Activated CD4-positive, alpha-beta T cell treated with anti-CD3 and anti-CD28 coated beads, Interleukin-2, amount 10 ng/mL, durations not matched to agents 7 days and 5 days (primary cell): ENCODE data around the gene FAM20B. TPM values are rescaled to one million over a fixed set of nuclear protein-coding genes. Genes with fewer than 3 reads are reported as not detected.

Source experiments
- CTCF ChIA-PET: fragments of 350-600 bp; sonication (Branson Sonifier 250); formaldehyde crosslinking; loops from one replicate; lab custom pipeline; 2021; ENCODE audit warnings: antibody characterized with exemption; lab: Charles Lee
- POLR2A ChIA-PET: fragments of 350-600 bp; sonication (Branson Sonifier 250); formaldehyde crosslinking; loops from one replicate; lab custom pipeline; 2021; ENCODE audit warnings: antibody characterized with exemption; lab: Charles Lee
- DNase-seq: peaks from one replicate; pipeline ENCODE4 v3.0.0-alpha.2; 2020
- H3K27ac Mint-ChIP-seq: one replicate; pipeline ENCODE4 v1.8.0; 2021; ENCODE audit warnings: mild to moderate bottlenecking, moderate library complexity, mixed read lengths
- H3K27me3 Mint-ChIP-seq: one replicate; pipeline ENCODE4 v1.8.0; 2021; ENCODE audit warnings: mixed read lengths
- H3K36me3 Mint-ChIP-seq: one replicate; pipeline ENCODE4 v1.8.0; 2021; ENCODE audit warnings: low read depth, mixed read lengths
- H3K4me1 Mint-ChIP-seq: one replicate; pipeline ENCODE4 v1.8.0; 2021; ENCODE audit warnings: mixed read lengths
- H3K4me3 Mint-ChIP-seq: one replicate; pipeline ENCODE4 v1.8.0; 2021; ENCODE audit warnings: mild to moderate bottlenecking, moderate library complexity, mixed read lengths
- H3K9me3 Mint-ChIP-seq: one replicate; pipeline ENCODE4 v1.8.0; 2021; ENCODE audit warnings: mixed read lengths
- total RNA-seq, 2 experiments: library from RNA; stranded (reverse); gene quantifications; one replicate each; pipeline ENCODE4 v1.2.3, GENCODE V29; 2021

Gene FAM20B
- total RNA-seq, 2 experiments from 2014 or later, result 25.1 to 31.3 TPM

GRCh38 chr1:179007233-179007632 is 18.5 kb upstream of the FAM20B start:
- no peak overlapping the region for H3K27ac Mint-ChIP-seq
- no peaks in the 10 kb centered on the region for H3K27me3 Mint-ChIP-seq
- H3K4me3 Mint-ChIP-seq, result no peak overlapping the region
- POLR2A ChIA-PET, result interaction anchor here (0.6 kb wide), 1 partner anchor 13 kb away, joined by 3 read pairs; no protein-coding TSS in a partner anchor
- H3K36me3 Mint-ChIP-seq, result no peaks in the 10 kb centered on the region
- DNase-seq, result no peak
- H3K4me1 Mint-ChIP-seq, result peaks cover 15% of the 10 kb centered on the region
- CTCF ChIA-PET, result interaction anchor here (1.2 kb wide), 2 partner anchors 10 to 479 kb away, joined by 3 read pairs; no protein-coding TSS in a partner anchor
- H3K9me3 Mint-ChIP-seq, result no peaks in the 10 kb centered on the region

GRCh38 chr1:179010671-179011070 is 15.0 kb upstream of the FAM20B start:
- CTCF ChIA-PET, result interaction anchor here (1.6 kb wide), 1 partner anchor 70 kb away, joined by 3 read pairs; no protein-coding TSS in a partner anchor
- no peak for DNase-seq
- no peak overlapping the region for H3K27ac Mint-ChIP-seq
- H3K9me3 Mint-ChIP-seq, result no peaks in the 10 kb centered on the region
- POLR2A ChIA-PET, result interaction anchor here (0.6 kb wide), 1 partner anchor 32 kb away, joined by 3 read pairs; no protein-coding TSS in a partner anchor
- no peaks in the 10 kb centered on the region for H3K4me1 Mint-ChIP-seq
- peaks cover 2% of the 10 kb centered on the region for H3K27me3 Mint-ChIP-seq
- H3K36me3 Mint-ChIP-seq, result no peaks in the 10 kb centered on the region
- no peak overlapping the region for H3K4me3 Mint-ChIP-seq

- no peak overlapping the region for H3K4me3 Mint-ChIP-seq
- POLR2A ChIA-PET, result no interaction called here
- H3K27me3 Mint-ChIP-seq, result peaks cover 2% of the 10 kb centered on the region
- no peak overlapping the region for H3K27ac Mint-ChIP-seq
- no peaks in the 10 kb centered on the region for H3K36me3 Mint-ChIP-seq
- no peaks in the 10 kb centered on the region for H3K9me3 Mint-ChIP-seq
- no peaks in the 10 kb centered on the region for H3K4me1 Mint-ChIP-seq
- CTCF ChIA-PET, result interaction anchor here (1.1 kb wide), 1 partner anchor 12 kb away, joined by 3 read pairs; no protein-coding TSS in a partner anchor
- no peak for DNase-seq
These were observed 13.7 kb upstream of the FAM20B start for GRCh38 chr1:179012038-179012437.

GRCh38 chr1:179014123-179014522 is 11.6 kb upstream of the FAM20B start:
- DNase-seq, result no peak
- no peaks in the 10 kb centered on the region for H3K9me3 Mint-ChIP-seq
- H3K36me3 Mint-ChIP-seq, result no peaks in the 10 kb centered on the region
- POLR2A ChIA-PET, result no interaction called here
- no peak overlapping the region for H3K4me3 Mint-ChIP-seq
- CTCF ChIA-PET, result interaction anchor here (0.6 to 2.0 kb wide), 5 partner anchors 8 to 302 kb away, joined by 3 to 8 read pairs (median 4); no protein-coding TSS in a partner anchor
- no peaks in the 10 kb centered on the region for H3K4me1 Mint-ChIP-seq
- H3K27me3 Mint-ChIP-seq, result peaks cover 2% of the 10 kb centered on the region
- H3K27ac Mint-ChIP-seq, result no peak overlapping the region

GRCh38 chr1:179015396-179015795 is 10.3 kb upstream of the FAM20B start:
- DNase-seq, result no peak
- H3K36me3 Mint-ChIP-seq, result no peaks in the 10 kb centered on the region
- H3K4me3 Mint-ChIP-seq, result no peak overlapping the region
- no peaks in the 10 kb centered on the region for H3K4me1 Mint-ChIP-seq
- CTCF ChIA-PET, result interaction anchor here (1.6 kb wide), 1 partner anchor 16 kb away, joined by 4 read pairs; no protein-coding TSS in a partner anchor
- H3K27me3 Mint-ChIP-seq, result peaks cover 2% of the 10 kb centered on the region
- POLR2A ChIA-PET, result no interaction called here
- H3K27ac Mint-ChIP-seq, result no peak overlapping the region
- H3K9me3 Mint-ChIP-seq, result no peaks in the 10 kb centered on the region

- ChIA-PET POLR2A (no interaction called here), CTCF (interaction anchor here (0.9 to 1.7 kb wide), 3 partner anchors 9 to 13 kb away, joined by 3 to 5 read pairs (median 3); no protein-coding TSS in a partner anchor)
- no peak overlapping the region for H3K27ac Mint-ChIP-seq
- no peak for DNase-seq
- peaks cover 5% of the 10 kb centered on the region for H3K27me3 Mint-ChIP-seq
- no peak overlapping the region for H3K4me3 Mint-ChIP-seq
- H3K9me3 Mint-ChIP-seq, result no peaks in the 10 kb centered on the region
- no peaks in the 10 kb centered on the region for H3K36me3 Mint-ChIP-seq
- H3K4me1 Mint-ChIP-seq, result no peaks in the 10 kb centered on the region
These were observed 8.8 kb upstream of the FAM20B start for GRCh38 chr1:179016706-179017382.

- H3K4me1 Mint-ChIP-seq, result no peaks in the 10 kb centered on the region
- no peaks in the 10 kb centered on the region for H3K36me3 Mint-ChIP-seq
- H3K27me3 Mint-ChIP-seq, result peaks cover 8% of the 10 kb centered on the region
- H3K27ac Mint-ChIP-seq, result no peak overlapping the region
- H3K9me3 Mint-ChIP-seq, result no peaks in the 10 kb centered on the region
- DNase-seq, result no peak
- ChIA-PET POLR2A (no interaction called here), CTCF (interaction anchor here (0.9 to 1.7 kb wide), 4 partner anchors 10 to 15 kb away, joined by 3 to 7 read pairs (median 4); no protein-coding TSS in a partner anchor)
- no peak overlapping the region for H3K4me3 Mint-ChIP-seq
These were observed 8.0 kb upstream of the FAM20B start for GRCh38 chr1:179017383-179018326.

GRCh38 chr1:179021873-179022272 is 3.8 kb upstream of the FAM20B start:
- CTCF ChIA-PET, result interaction anchor here (0.6 to 1.0 kb wide), 2 partner anchors 16 to 111 kb away, joined by 3 read pairs; no protein-coding TSS in a partner anchor
- Mint-ChIP-seq H3K4me3 (no peak overlapping the region), H3K9me3 (no peaks in the 10 kb centered on the region), H3K27ac (no peak overlapping the region), H3K4me1 (peaks cover 16% of the 10 kb centered on the region), H3K27me3 (peaks cover 13% of the 10 kb centered on the region), H3K36me3 (peaks cover 3% of the 10 kb centered on the region)
- POLR2A ChIA-PET, result no interaction called here
- no peak for DNase-seq

GRCh38 chr1:179023946-179024650 is 1.6 kb upstream of the FAM20B start:
- Mint-ChIP-seq H3K9me3 (no peaks in the 10 kb centered on the region), H3K27ac (no peak overlapping the region), H3K27me3 (peaks cover 13% of the 10 kb centered on the region), H3K36me3 (peaks cover 3% of the 10 kb centered on the region), H3K4me3 (no peak overlapping the region), H3K4me1 (peaks cover 35% of the 10 kb centered on the region)
- CTCF ChIA-PET, result interaction anchor here (0.6 to 1.8 kb wide), 6 partner anchors 10 to 96 kb away, joined by 3 to 5 read pairs (median 3); partner anchors contain the start of gene TOR3A
- POLR2A ChIA-PET, result interaction anchor here (0.8 kb wide), 1 partner anchor 20 kb away, joined by 3 read pairs; no protein-coding TSS in a partner anchor
- no peak for DNase-seq

GRCh38 chr1:179025975-179026812 is 500 bp downstream of the FAM20B start:
- H3K4me3 Mint-ChIP-seq, result peak overlapping the region; percentile 95
- peak overlapping the region; percentile 93 for H3K27ac Mint-ChIP-seq
- DNase-seq, result peak; percentile 69
- H3K27me3 Mint-ChIP-seq, result peaks cover 13% of the 10 kb centered on the region
- ChIA-PET CTCF (no interaction called here), POLR2A (no interaction called here)
- peaks cover 3% of the 10 kb centered on the region for H3K36me3 Mint-ChIP-seq
- H3K9me3 Mint-ChIP-seq, result no peaks in the 10 kb centered on the region
- peaks cover 54% of the 10 kb centered on the region for H3K4me1 Mint-ChIP-seq
